ENCODE data around the gene PDCD2.

The PDCD2 gene

GRCh38 chr6:170554013-170554795 lies 30.2 kb downstream of the PDCD2 start, which contains the start of gene TBP:
Gene TBP, plus strand, starts transcription at chr6:170554369. Its CDS starts 2,661 bp downstream, at chr6:170557030.
- H3K9me3 ChIP-seq, result no peaks in the 10 kb centered on the region
- peak within 1 kb of the TSS; percentile 99 for H3K4me3 ChIP-seq (ENCODE audit: low read depth, low read length)
- no peaks in the 10 kb centered on the region for H3K27me3 ChIP-seq
- DNase-seq, result peak; percentile 97
- peaks cover 22% of the 10 kb centered on the region for H3K36me3 ChIP-seq
- no peak for TF ChIP-seq CTCF (IDR thresholded peaks at IDR 0.05; ENCODE audit: low read depth, low read length)
- no peaks in the 10 kb centered on the region for H3K4me1 ChIP-seq

DNA sequence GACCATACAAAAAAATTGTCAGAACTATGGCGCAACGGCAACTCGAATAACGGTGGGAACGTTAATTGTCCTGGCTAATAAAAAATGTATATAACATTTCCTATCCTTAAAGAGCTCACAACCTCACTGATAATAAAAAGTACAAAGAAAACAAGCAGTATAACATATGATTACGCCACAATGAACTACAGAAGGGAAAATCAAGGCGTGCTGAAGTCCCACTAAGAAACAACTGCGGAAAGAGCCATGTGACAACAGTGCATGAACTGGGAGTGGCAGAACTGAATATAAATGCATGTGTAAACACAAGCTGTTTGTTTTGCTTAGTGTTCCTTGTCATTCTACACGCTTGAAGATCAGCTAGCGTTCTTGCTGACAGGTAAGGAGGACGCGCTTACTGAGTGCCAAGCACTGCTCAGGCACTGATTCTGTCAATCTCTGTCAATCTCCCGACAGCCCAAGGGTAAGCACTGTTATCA lies 30.9 kb downstream of the PDCD2 start:
- Histone ChIP-seq H3K36me3 (peaks cover 23% of the 10 kb centered on the region), H3K9me3 (no peaks in the 10 kb centered on the region), H3K4me1 (no peaks in the 10 kb centered on the region), H3K4me3 (ENCODE audit: low read depth, low read length) (peak overlapping the region; percentile 99), H3K27me3 (no peaks in the 10 kb centered on the region)
- TF ChIP-seq CTCF (IDR thresholded peaks at IDR 0.05; ENCODE audit: low read depth, low read length), result no peak
- no peak for DNase-seq

GRCh38 chr6:170552765-170553533 lies 31.5 kb downstream of the PDCD2 start, which contains the start of gene PSMB1:
Gene PSMB1, minus strand, starts transcription at chr6:170553307. Its CDS starts 65 bp downstream, at chr6:170553242.
- Histone ChIP-seq H3K4me3 (ENCODE audit: low read depth, low read length) (peak within 1 kb of the TSS; percentile 99), H3K4me1 (no peaks in the 10 kb centered on the region), H3K27me3 (no peaks in the 10 kb centered on the region), H3K36me3 (peaks cover 27% of the 10 kb centered on the region), H3K9me3 (no peaks in the 10 kb centered on the region)
- TF ChIP-seq CTCF (IDR thresholded peaks at IDR 0.05; ENCODE audit: low read depth, low read length), result no peak
- DNase-seq, result peak; percentile 93

DNA sequence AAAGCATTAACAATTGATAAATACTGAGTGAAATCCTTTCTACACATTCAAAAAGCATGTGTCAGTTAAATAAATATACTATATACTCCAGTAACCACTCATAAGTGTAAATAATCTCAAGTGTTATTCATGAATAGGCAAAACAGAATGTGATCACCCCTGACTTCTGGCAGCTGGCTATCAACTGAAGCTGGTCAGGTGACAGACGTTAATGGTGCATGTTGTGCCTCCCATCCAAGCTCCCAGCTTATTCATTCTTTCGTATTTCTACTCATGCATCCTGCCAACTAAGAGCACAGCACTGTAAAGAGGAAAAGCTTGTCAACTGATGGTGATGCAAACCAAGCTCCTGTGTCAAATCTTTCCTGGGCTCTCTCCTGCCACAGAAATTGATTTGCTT lies 39.0 kb downstream of the PDCD2 start:
- Histone ChIP-seq H3K27me3 (no peaks in the 10 kb centered on the region; the same call in 1 of the 2 replicates), H3K4me1 (no peaks in the 10 kb centered on the region), H3K36me3 (peaks cover 88% of the 10 kb centered on the region), H3K9me3 (no peaks in the 10 kb centered on the region), H3K4me3 (ENCODE audit: low read depth, low read length) (no peak overlapping the region)
- no peak for TF ChIP-seq CTCF (IDR thresholded peaks at IDR 0.05; ENCODE audit: low read depth, low read length)
- DNase-seq, result no peak

- no peak for TF ChIP-seq CTCF (IDR thresholded peaks at IDR 0.05; ENCODE audit: low read depth, low read length)
- peaks cover 97% of the 10 kb centered on the region for H3K36me3 ChIP-seq
Observed at GRCh38 chr6:170542031-170542719, 42.3 kb downstream of the PDCD2 start.

More at GRCh38 chr6:170542031-170542719, 42.3 kb downstream of the PDCD2 start:
- DNase-seq, result no peak
- Histone ChIP-seq H3K4me3 (ENCODE audit: low read depth, low read length) (no peak overlapping the region), H3K9me3 (no peaks in the 10 kb centered on the region), H3K4me1 (no peaks in the 10 kb centered on the region), H3K27me3 (no peaks in the 10 kb centered on the region)
